Muscle of leg (tissue), 11 donors: ENCODE data around the gene SIGLEC9. TPM values are rescaled to one million over a fixed set of nuclear protein-coding genes. Genes with fewer than 3 reads are reported as not detected.
A peak's percentile ranks its signal among the peaks of the same experiment; 100 is the strongest.

Experiments
- DNase-seq: peaks from one replicate; pipeline ENCODE4 v3.0.0; 2013
- H3K27ac ChIP-seq: one replicate; pipeline ENCODE4 v1.5.1; 2013; ENCODE audit warnings: mild to moderate bottlenecking, low read length, control low read depth
- H3K27me3 ChIP-seq: one replicate; pipeline ENCODE4 v1.6.1; 2013; ENCODE audit warnings: low read length; ENCODE audit not compliant: control insufficient read depth, insufficient read depth
- H3K36me3 ChIP-seq: one replicate; pipeline ENCODE4 v1.6.1; 2013; ENCODE audit warnings: low read length; ENCODE audit not compliant: control insufficient read depth, insufficient read depth
- H3K4me1 ChIP-seq: one replicate; pipeline ENCODE4 v1.6.1; 2013; ENCODE audit warnings: low read length; ENCODE audit not compliant: control insufficient read depth, insufficient read depth
- H3K4me3 ChIP-seq: one replicate; pipeline ENCODE4 v1.5.1; 2013; ENCODE audit warnings: low read length, control low read depth
- H3K9me3 ChIP-seq: replicated peaks from 2 replicates; pipeline ENCODE4 v1.6.1; 2013; ENCODE audit warnings: low read depth, low read length; ENCODE audit not compliant: control insufficient read depth
- WGBS: methylation state at CpG from one replicate; pipeline ENCODE4 v1.1.5; 2013; ENCODE audit warnings: missing lambda C conversion rate; ENCODE audit not compliant: insufficient coverage; 5-methylcytosine and 5-hydroxymethylcytosine counted together
- polyA plus RNA-seq, 8 donors: library from polyadenylated mRNA; unstranded; fragments of 120-200 nt; gene quantifications; one replicate each; pipeline versions ENCODE4 v1.2.1 to v1.2.3, GENCODE V29; 2013; ENCODE audit warnings: inconsistent platforms in 1 of 8, low replicate concordance in 1 of 8; ENCODE audit not compliant: insufficient read length in 8 of 8, insufficient read depth in 1 of 8
- total RNA-seq: library from RNA; stranded (reverse); fragments of 120-200 nt; gene quantifications from one replicate; pipeline ENCODE4 v1.2.4, GENCODE V29; 2013

SIGLEC9 gene
- total and polyA plus RNA-seq, 9 donors, result 0.53 to 1.4 (median 1.1) TPM

GRCh38 chr19:51108066-51108804 lies 16.5 kb upstream of the SIGLEC9 start, which contains the start of gene CTU1:
Gene CTU1 (minus strand): TSS chr19:51108409. CDS start chr19:51104569, 3,840 bp downstream.
- Histone ChIP-seq H3K4me1 (peaks cover 16% of the 10 kb centered on the region), H3K4me3 (peak within 1 kb of the TSS; percentile 90), H3K27me3 (peaks cover 7% of the 10 kb centered on the region), H3K27ac (peak within 1 kb of the TSS; percentile 75), H3K36me3 (peaks cover 12% of the 10 kb centered on the region), H3K9me3 (no peaks in the 10 kb centered on the region)
- peak; percentile 100 for DNase-seq
- 0% methylated on average over 37 of the region's 43 CpGs for WGBS

- Histone ChIP-seq H3K36me3 (peaks cover 9% of the 10 kb centered on the region), H3K4me3 (peak overlapping the region; percentile 90), H3K27me3 (peaks cover 7% of the 10 kb centered on the region), H3K27ac (no peak overlapping the region), H3K9me3 (no peaks in the 10 kb centered on the region), H3K4me1 (peaks cover 16% of the 10 kb centered on the region)
- no peak for DNase-seq
- WGBS, result 17% methylated on average over 2 of the region's 15 CpGs
Measured at GRCh38 chr19:51108805-51109146, 15.9 kb upstream of the SIGLEC9 start.

- Histone ChIP-seq H3K36me3 (peaks cover 4% of the 10 kb centered on the region), H3K9me3 (no peaks in the 10 kb centered on the region), H3K27ac (no peak overlapping the region), H3K4me3 (no peak overlapping the region), H3K4me1 (peaks cover 16% of the 10 kb centered on the region), H3K27me3 (peaks cover 7% of the 10 kb centered on the region)
- no peak for DNase-seq
- 50% methylated on average over 1 of the region's 1 CpG for WGBS
Measured at GRCh38 chr19:51110666-51110971, 14.1 kb upstream of the SIGLEC9 start.

- WGBS, result 40% methylated on average over 6 of the region's 6 CpGs
- Histone ChIP-seq H3K4me1 (peaks cover 16% of the 10 kb centered on the region), H3K4me3 (no peak overlapping the region), H3K9me3 (no peaks in the 10 kb centered on the region), H3K36me3 (no peaks in the 10 kb centered on the region), H3K27me3 (peaks cover 9% of the 10 kb centered on the region), H3K27ac (no peak overlapping the region)
- no peak for DNase-seq
Measured at GRCh38 chr19:51111606-51112005, 13.1 kb upstream of the SIGLEC9 start.

- Histone ChIP-seq H3K27me3 (peaks cover 9% of the 10 kb centered on the region), H3K27ac (no peak overlapping the region)
- WGBS, result no CpG with 5 or more reads among the region's 6 CpGs
Measured at GRCh38 chr19:51114087-51114729, 10.5 kb upstream of the SIGLEC9 start.

GRCh38 chr19:51116736-51117286 lies 7.9 kb upstream of the SIGLEC9 start:
- no CpG with 5 or more reads among the region's 6 CpGs for WGBS
- H3K4me1 ChIP-seq, result no peaks in the 10 kb centered on the region
- no peak overlapping the region for H3K27ac ChIP-seq
- H3K36me3 ChIP-seq, result no peaks in the 10 kb centered on the region
- DNase-seq, result no peak
- H3K4me3 ChIP-seq, result no peak overlapping the region
- H3K27me3 ChIP-seq, result peaks cover 11% of the 10 kb centered on the region
- H3K9me3 ChIP-seq, result no peaks in the 10 kb centered on the region

More at GRCh38 chr19:51114087-51114729, 10.5 kb upstream of the SIGLEC9 start:
- Histone ChIP-seq H3K4me3 (no peak overlapping the region), H3K4me1 (no peaks in the 10 kb centered on the region), H3K9me3 (no peaks in the 10 kb centered on the region), H3K36me3 (no peaks in the 10 kb centered on the region)
- DNase-seq, result no peak

GRCh38 chr19:51119101-51119500 lies 5.6 kb upstream of the SIGLEC9 start:
- DNase-seq, result no peak
- Histone ChIP-seq H3K27me3 (peaks cover 4% of the 10 kb centered on the region), H3K36me3 (no peaks in the 10 kb centered on the region), H3K27ac (no peak overlapping the region), H3K9me3 (no peaks in the 10 kb centered on the region), H3K4me1 (peaks cover under 1% of the 10 kb centered on the region), H3K4me3 (no peak overlapping the region)
- WGBS, result 72% methylated on average over 2 of the region's 4 CpGs

- peak; percentile 35 for DNase-seq
- H3K4me1 ChIP-seq, result peaks cover 4% of the 10 kb centered on the region
- H3K9me3 ChIP-seq, result no peaks in the 10 kb centered on the region
- 79% methylated on average over 2 of the region's 6 CpGs for WGBS
- no peak overlapping the region for H3K27ac ChIP-seq
- no peak overlapping the region for H3K4me3 ChIP-seq
- no peaks in the 10 kb centered on the region for H3K36me3 ChIP-seq
- peaks cover 4% of the 10 kb centered on the region for H3K27me3 ChIP-seq
Measured at GRCh38 chr19:51119611-51120010, 5.1 kb upstream of the SIGLEC9 start.

GRCh38 chr19:51120160-51120559 lies 4.5 kb upstream of the SIGLEC9 start:
- H3K9me3 ChIP-seq, result no peaks in the 10 kb centered on the region
- no peak for DNase-seq
- 86% methylated on average over 1 of the region's 6 CpGs for WGBS
- H3K4me3 ChIP-seq, result no peak overlapping the region
- H3K27ac ChIP-seq, result no peak overlapping the region
- H3K27me3 ChIP-seq, result peaks cover 4% of the 10 kb centered on the region
- H3K36me3 ChIP-seq, result no peaks in the 10 kb centered on the region
- H3K4me1 ChIP-seq, result peaks cover 4% of the 10 kb centered on the region

- 86% methylated on average over 3 of the region's 8 CpGs for WGBS
- DNase-seq, result no peak
- H3K27me3 ChIP-seq, result peaks cover 3% of the 10 kb centered on the region
- H3K4me1 ChIP-seq, result peaks cover 4% of the 10 kb centered on the region
- no peak overlapping the region for H3K27ac ChIP-seq
- H3K36me3 ChIP-seq, result no peaks in the 10 kb centered on the region
- no peaks in the 10 kb centered on the region for H3K9me3 ChIP-seq
- H3K4me3 ChIP-seq, result no peak overlapping the region
Measured at GRCh38 chr19:51121257-51121656, 3.4 kb upstream of the SIGLEC9 start.
